GM12878 (cell line): Measurements from ENCODE around the gene PSMD10. TPM values are rescaled to one million over a fixed set of nuclear protein-coding genes. Genes with fewer than 3 reads are reported as not detected.

Experiments used
- ATAC-seq: fragments of 200-7000 bp; cut with Tn5 transposase; 3 replicates; pipeline ENCODE4 v1.9.1; 2020; ENCODE audit warnings: mild to moderate bottlenecking, moderate library complexity
- BruUV-seq: library from RNA; stranded (reverse); fragments of 400-500 nt; replicated peaks from 2 replicates; lab custom pipeline; 2021; lab: Mats Ljungman, UMichigan
- CTCF ChIA-PET: fragments of 300-600 bp; sonication (Branson Sonifier 250); formaldehyde crosslinking; extraction: SDS; loops from one replicate; lab custom pipeline; 2021; ENCODE audit warnings: inconsistent platforms; lab: Yijun Ruan, JAX
- POLR2A ChIA-PET: fragments of 350-600 bp; formaldehyde crosslinking; extraction: SDS; loops from one replicate; lab custom pipeline; 2021; ENCODE audit warnings: inconsistent platforms; lab: Charles Lee
- RAD21 ChIA-PET: fragments of 300-600 bp; sonication (Branson Sonifier 250); formaldehyde crosslinking; loops from one replicate; lab custom pipeline; 2023; ENCODE audit warnings: antibody characterized with exemption; ENCODE audit not compliant: unreplicated experiment; lab: Charles Lee
- SMC1A ChIA-PET: fragments of 300-600 bp; sonication (Branson Sonifier 250); formaldehyde crosslinking; loops from one replicate; lab custom pipeline; 2023; ENCODE audit not compliant: unreplicated experiment, uncharacterized antibody; lab: Charles Lee
- DNase-seq: peaks from one replicate; pipeline ENCODE4 v3.0.0-alpha.2; 2011; ENCODE audit warnings: low read depth, low spot score
- FAIRE-seq: peaks from 3 replicates; lab custom pipeline; 2011; peaks lifted over from hg19 to GRCh38; lab: Jason Lieb, UNC
- H2AFZ ChIP-seq: 2 replicates; pipeline ENCODE4 v1.6.0; 2011; ENCODE audit warnings: low read depth, low read length, control low read depth; ENCODE audit not compliant: control insufficient read depth
- H3K27ac ChIP-seq: 2 replicates; pipeline ENCODE4 v1.5.1; 2011; ENCODE audit warnings: control low read depth; ENCODE audit not compliant: control insufficient read depth, insufficient read depth
- H3K27me3 ChIP-seq, 2 experiments: replicated peaks in 1 of 2; 2 replicates each; pipeline versions ENCODE4 v1.6.0 to v1.6.1; 2011; ENCODE audit warnings: low read length in 1 of 2; ENCODE audit not compliant: control insufficient read depth in 2 of 2, insufficient read depth in 2 of 2
- H3K36me3 ChIP-seq, 2 experiments: 2 replicates each; pipeline ENCODE4 v1.5.1; 2011; ENCODE audit warnings: low read length in 1 of 2; ENCODE audit not compliant: control insufficient read depth in 2 of 2, insufficient read depth in 2 of 2
- H3K4me1 ChIP-seq: 2 replicates; pipeline ENCODE4 v1.6.1; 2011; ENCODE audit warnings: mild to moderate bottlenecking, low read length, moderate library complexity, mixed read lengths; ENCODE audit not compliant: control insufficient read depth, insufficient read depth
- H3K4me2 ChIP-seq: 2 replicates; pipeline ENCODE4 v1.6.0; 2011; ENCODE audit warnings: control low read depth; ENCODE audit not compliant: control insufficient read depth, insufficient read depth
- H3K4me3 ChIP-seq: fragments of 200-600 bp; sonication (generic); 2 replicates; pipeline ENCODE4 v1.5.1; 2016
- H3K79me2 ChIP-seq: 2 replicates; pipeline ENCODE4 v1.6.0; 2011; ENCODE audit warnings: low read length; ENCODE audit not compliant: control insufficient read depth, insufficient read depth
- H3K9ac ChIP-seq: 2 replicates; pipeline ENCODE4 v1.8.0; 2011; ENCODE audit warnings: low read length, control low read depth, mixed read lengths; ENCODE audit not compliant: control insufficient read depth, insufficient read depth
- H3K9me3 ChIP-seq: replicated peaks from 3 replicates; pipeline ENCODE4 v1.5.1; 2011; ENCODE audit warnings: mild to moderate bottlenecking, low read length; ENCODE audit not compliant: control insufficient read depth, insufficient read depth
- H4K20me1 ChIP-seq: 2 replicates; pipeline ENCODE4 v1.6.0; 2011; ENCODE audit not compliant: control insufficient read depth, insufficient read depth
- BHLHE40 ChIP-seq, 2 experiments: fragments of 450-650 bp in 1 of 2; IDR thresholded peaks; 2 replicates each; pipeline ENCODE4 v1.6.1; 2011 to 2017; ENCODE audit warnings: low read depth in 2 of 2, borderline replicate concordance in 1 of 2, improper control_type of control experiment in 1 of 2, low read length in 1 of 2, mild to moderate bottlenecking in 1 of 2
- CEBPB ChIP-seq, 2 experiments: fragments of 150-350 bp in 1 of 2; IDR thresholded peaks; 2 replicates each; pipeline ENCODE4 v1.6.1; 2012 to 2014; ENCODE audit warnings: low read depth in 2 of 2, low read length in 2 of 2, borderline replicate concordance in 1 of 2, inconsistent platforms in 1 of 2
- EGR1 ChIP-seq, 2 experiments: IDR thresholded peaks; 1 replicate in 1 of 2; 2 replicates in 1 of 2; pipeline ENCODE4 v1.6.1; 2011 to 2012; ENCODE audit warnings: low read depth in 2 of 2, low read length in 2 of 2, borderline replicate concordance in 1 of 2, mild to moderate bottlenecking in 1 of 2, moderate library complexity in 1 of 2
- IKZF2 ChIP-seq, 2 experiments: fragments of 450-650 bp; IDR thresholded peaks; 2 replicates each; pipeline ENCODE4 v1.6.1; 2017; ENCODE audit warnings: mild to moderate bottlenecking in 2 of 2, moderate library complexity in 2 of 2
- IRF5 ChIP-seq: fragments of 450-650 bp; IDR thresholded peaks from 2 replicates; pipeline ENCODE4 v1.6.1; 2017; ENCODE audit warnings: borderline replicate concordance
- KLF5 ChIP-seq: fragments of 450-650 bp; IDR thresholded peaks from 2 replicates; pipeline ENCODE4 v1.6.1; 2014; ENCODE audit warnings: mild to moderate bottlenecking; ENCODE audit not compliant: partially characterized antibody
- MEF2A ChIP-seq: IDR thresholded peaks from 2 replicates; pipeline ENCODE4 v1.6.1; 2011; ENCODE audit warnings: low read depth, mild to moderate bottlenecking, low read length, moderate library complexity; ENCODE audit not compliant: insufficient read depth
- MTA2 ChIP-seq: fragments of 450-650 bp; IDR thresholded peaks from 2 replicates; pipeline ENCODE4 v1.6.1; 2016; ENCODE audit warnings: low read depth, mild to moderate bottlenecking, moderate library complexity
- POLR2AphosphoS2 ChIP-seq: IDR thresholded peaks from 2 replicates; pipeline ENCODE4 v1.6.1; 2011; ENCODE audit warnings: low read depth, mild to moderate bottlenecking, low read length, improper control_type of control experiment, moderate library complexity
- POLR2AphosphoS5 ChIP-seq: IDR thresholded peaks from 2 replicates; pipeline ENCODE4 v1.6.1; 2011; ENCODE audit warnings: mild to moderate bottlenecking, low read length, inconsistent platforms
- SKIL ChIP-seq: fragments of 450-650 bp; IDR thresholded peaks from 2 replicates; pipeline ENCODE4 v1.6.1; 2017; ENCODE audit warnings: mild to moderate bottlenecking, low read depth, inconsistent platforms; ENCODE audit not compliant: poor library complexity, severe bottlenecking
- SMC3 ChIP-seq: IDR thresholded peaks from 2 replicates; pipeline ENCODE4 v1.6.1; 2011; ENCODE audit warnings: low read length, improper control_type of control experiment, borderline replicate concordance
- STAT3 ChIP-seq: IDR thresholded peaks from 2 replicates; pipeline ENCODE4 v1.6.1; 2011; ENCODE audit warnings: low read depth, low read length, improper control_type of control experiment
- ZNF384 ChIP-seq: IDR thresholded peaks from 2 replicates; pipeline ENCODE4 v1.6.1; 2012; ENCODE audit warnings: low read depth, mild to moderate bottlenecking, low read length, improper control_type of control experiment, borderline replicate concordance
- WGBS: methylation state at CpG from one replicate; pipeline ENCODE4 v1.1.6; 2016; ENCODE audit warnings: low lambda C conversion rate; ENCODE audit not compliant: insufficient replicate concordance, insufficient coverage; ENCODE audit errors: missing lambda C conversion rate; 5-methylcytosine and 5-hydroxymethylcytosine counted together
- in situ Hi-C: fragments of 300-500 bp; cut with MboI; formaldehyde crosslinking; loops from 9 replicates; pipeline ENCODE4 v1.14.3; 2018; ENCODE audit warnings: mixed read lengths
- intact Hi-C: fragments of 100-400 bp; cut with micrococcal nuclease; formaldehyde crosslinking; loops from one replicate; pipeline ENCODE4 v1.14.2; 2022; ENCODE audit not compliant: unreplicated experiment
- polyA plus RNA-seq, 11 experiments: library from polyadenylated mRNA; depleted of rRNA in 4 of 11; unstranded in 6 of 11; stranded (reverse) in 5 of 11; fragments of >200 nt; fragmentation: Nextera tagmentation in 4 of 11; fragmentation: Illumina TruSeq in 1 of 11; extraction: Ambion mirVana in 4 of 11; extraction: Trizol in 1 of 11; gene quantifications; 1 replicate in 1 of 11; 2 replicates in 10 of 11; pipeline versions ENCODE4 v1.2.1 to v1.2.3, GENCODE V29; 2011 to 2016; ENCODE audit warnings: inconsistent platforms in 2 of 11, missing spikeins in 2 of 11, low read depth in 1 of 11
- total RNA-seq, 4 experiments: library from RNA; depleted of rRNA in 3 of 4; stranded (reverse); fragments of >200 nt in 3 of 4; fragmentation: Illumina TruSeq in 1 of 4; extraction: Trizol in 1 of 4; gene quantifications; 2 replicates each; pipeline versions ENCODE4 v1.2.1 to v1.2.3, GENCODE V29; 2013 to 2021
- TF ChIP-seq, protein P1 (sequence below): IDR thresholded peaks from 2 replicates; pipeline ENCODE4 v1.6.1; 2011; ENCODE audit warnings: borderline replicate concordance, low read depth, mild to moderate bottlenecking, moderate library complexity, low read length; ENCODE audit not compliant: insufficient read depth, poor library complexity, severe bottlenecking
- TF ChIP-seq, protein P2 (sequence below): fragments of 450-650 bp; formaldehyde crosslinking; IDR thresholded peaks from 2 replicates; pipeline ENCODE4 v1.5.0; 2022; ENCODE audit warnings: mild to moderate bottlenecking, missing genetic modification characterization

Gene PSMD10
- total and polyA plus RNA-seq, 10 of the 15 experiments (the other 5 are each of a cell fraction or from before 2014, with no cell fraction given): 46.9 to 152 (median 75.4) TPM

- BruUV-seq: no TSS peak
- FAIRE-seq (no peak), ATAC-seq (no peak), DNase-seq (no peak)
- in situ Hi-C loops: no loop called here
- RAD21 ChIA-PET: no interaction called here
- CTCF ChIA-PET: interaction anchor here (0.6 kb wide), 1 partner anchor 1158 kb away, joined by 3 read pairs; no protein-coding TSS in a partner anchor
- Histone ChIP-seq H3K36me3 (peaks cover 0 to 4% of the 10 kb centered on the region in 2 experiments; a peak in 1 of 4 replicates), H2AFZ (no peak overlapping the region), H3K9me3 (no peaks in the 10 kb centered on the region; the same call in 2 of the 3 replicates), H3K4me3 (no peak overlapping the region), H3K27me3 (no peaks in the 10 kb centered on the region), H3K79me2 (peaks cover 14% of the 10 kb centered on the region), H3K4me1 (no peaks in the 10 kb centered on the region), H4K20me1 (no peaks in the 10 kb centered on the region), H3K9ac (no peak overlapping the region), H3K27ac (no peak overlapping the region), H3K4me2 (no peak overlapping the region)
- intact Hi-C loops: no loop called here
- POLR2A ChIA-PET: no interaction called here
- SMC1A ChIA-PET: no interaction called here
- 61% methylated on average over 6 of the region's 6 CpGs for WGBS
- TF ChIP-seq BHLHE40 (IDR thresholded peaks at IDR 0.05; ENCODE audit: borderline replicate concordance in 1 of 2, low read depth in 2 of 2, low read length in 1 of 2): no peak
- TF ChIP-seq CEBPB (IDR thresholded peaks at IDR 0.05; ENCODE audit: borderline replicate concordance in 1 of 2, low read depth in 2 of 2, low read length in 2 of 2): no peak
- TF ChIP-seq ZNF384: no peak
- no peak for TF ChIP-seq POLR2AphosphoS5
- no peak for TF ChIP-seq STAT3
- no peak for TF ChIP-seq MTA2
- TF ChIP-seq EGR1 (IDR thresholded peaks at IDR 0.05; ENCODE audit: borderline replicate concordance in 1 of 2, low read depth in 2 of 2, low read length in 2 of 2): no peak
- TF ChIP-seq, protein P1, sequence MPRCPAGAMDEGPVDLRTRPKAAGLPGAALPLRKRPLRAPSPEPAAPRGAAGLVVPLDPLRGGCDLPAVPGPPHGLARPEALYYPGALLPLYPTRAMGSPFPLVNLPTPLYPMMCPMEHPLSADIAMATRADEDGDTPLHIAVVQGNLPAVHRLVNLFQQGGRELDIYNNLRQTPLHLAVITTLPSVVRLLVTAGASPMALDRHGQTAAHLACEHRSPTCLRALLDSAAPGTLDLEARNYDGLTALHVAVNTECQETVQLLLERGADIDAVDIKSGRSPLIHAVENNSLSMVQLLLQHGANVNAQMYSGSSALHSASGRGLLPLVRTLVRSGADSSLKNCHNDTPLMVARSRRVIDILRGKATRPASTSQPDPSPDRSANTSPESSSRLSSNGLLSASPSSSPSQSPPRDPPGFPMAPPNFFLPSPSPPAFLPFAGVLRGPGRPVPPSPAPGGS: no peak
- no peak for TF ChIP-seq SMC3
- TF ChIP-seq SKIL: no peak
- TF ChIP-seq IKZF2 (IDR thresholded peaks at IDR 0.05): no peak
- no peak for TF ChIP-seq KLF5
- TF ChIP-seq, protein P2, sequence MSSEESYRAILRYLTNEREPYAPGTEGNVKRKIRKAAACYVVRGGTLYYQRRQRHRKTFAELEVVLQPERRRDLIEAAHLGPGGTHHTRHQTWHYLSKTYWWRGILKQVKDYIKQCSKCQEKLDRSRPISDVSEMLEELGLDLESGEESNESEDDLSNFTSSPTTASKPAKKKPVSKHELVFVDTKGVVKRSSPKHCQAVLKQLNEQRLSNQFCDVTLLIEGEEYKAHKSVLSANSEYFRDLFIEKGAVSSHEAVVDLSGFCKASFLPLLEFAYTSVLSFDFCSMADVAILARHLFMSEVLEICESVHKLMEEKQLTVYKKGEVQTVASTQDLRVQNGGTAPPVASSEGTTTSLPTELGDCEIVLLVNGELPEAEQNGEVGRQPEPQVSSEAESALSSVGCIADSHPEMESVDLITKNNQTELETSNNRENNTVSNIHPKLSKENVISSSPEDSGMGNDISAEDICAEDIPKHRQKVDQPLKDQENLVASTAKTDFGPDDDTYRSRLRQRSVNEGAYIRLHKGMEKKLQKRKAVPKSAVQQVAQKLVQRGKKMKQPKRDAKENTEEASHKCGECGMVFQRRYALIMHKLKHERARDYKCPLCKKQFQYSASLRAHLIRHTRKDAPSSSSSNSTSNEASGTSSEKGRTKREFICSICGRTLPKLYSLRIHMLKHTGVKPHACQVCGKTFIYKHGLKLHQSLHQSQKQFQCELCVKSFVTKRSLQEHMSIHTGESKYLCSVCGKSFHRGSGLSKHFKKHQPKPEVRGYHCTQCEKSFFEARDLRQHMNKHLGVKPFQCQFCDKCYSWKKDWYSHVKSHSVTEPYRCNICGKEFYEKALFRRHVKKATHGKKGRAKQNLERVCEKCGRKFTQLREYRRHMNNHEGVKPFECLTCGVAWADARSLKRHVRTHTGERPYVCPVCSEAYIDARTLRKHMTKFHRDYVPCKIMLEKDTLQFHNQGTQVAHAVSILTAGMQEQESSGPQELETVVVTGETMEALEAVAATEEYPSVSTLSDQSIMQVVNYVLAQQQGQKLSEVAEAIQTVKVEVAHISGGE (CRISPR knock-in tag): no peak
- TF ChIP-seq POLR2AphosphoS2: no peak
- TF ChIP-seq IRF5: no peak
- TF ChIP-seq MEF2A: no peak
Observed at GRCh38 chrX:108087792-108088191, 3.5 kb downstream of the PSMD10 start.
